Keratinocyte (primary cell): Measurements from ENCODE around the gene WNT9A. TPM values are rescaled to one million over a fixed set of nuclear protein-coding genes. Genes with fewer than 3 reads are reported as not detected.

Experiments
- DNase-seq: peaks from one replicate; pipeline ENCODE4 v3.0.0-alpha.2; 2011; ENCODE audit warnings: low read depth, missing footprints, low spot score
- FAIRE-seq: peaks from 2 replicates; lab custom pipeline; 2011; peaks lifted over from hg19 to GRCh38; lab: Jason Lieb, UNC
- H2AFZ ChIP-seq: 2 replicates; pipeline ENCODE4 v1.6.0; 2012; ENCODE audit warnings: low read length, control low read depth, inconsistent platforms; ENCODE audit not compliant: control insufficient read depth
- H3K27ac ChIP-seq: 2 replicates; pipeline ENCODE4 v1.5.1; 2011; ENCODE audit warnings: low read length; ENCODE audit not compliant: control insufficient read depth, insufficient read depth
- H3K27me3 ChIP-seq: 3 replicates; pipeline ENCODE4 v1.6.0; 2011; ENCODE audit warnings: low read length; ENCODE audit not compliant: control insufficient read depth, insufficient read depth; ENCODE audit errors: extremely low read depth
- H3K36me3 ChIP-seq, 2 experiments: 2 replicates in 1 of 2; 3 replicates in 1 of 2; pipeline ENCODE4 v1.5.1; 2011; ENCODE audit warnings: low read length in 2 of 2, mild to moderate bottlenecking in 1 of 2; ENCODE audit not compliant: control insufficient read depth in 2 of 2, insufficient read depth in 2 of 2; ENCODE audit errors: extremely low read depth in 1 of 2
- H3K4me1 ChIP-seq: 3 replicates; pipeline ENCODE4 v1.5.1; 2011; ENCODE audit warnings: low read length; ENCODE audit not compliant: control insufficient read depth, insufficient read depth; ENCODE audit errors: extremely low read depth
- H3K4me2 ChIP-seq: 3 replicates; pipeline ENCODE4 v1.6.0; 2011; ENCODE audit warnings: low read depth, low read length; ENCODE audit not compliant: control insufficient read depth, insufficient read depth; ENCODE audit errors: extremely low read depth
- H3K4me3 ChIP-seq, 3 experiments: fragments of 200-600 bp in 1 of 3; sonication (generic) in 1 of 3; 2 replicates in 2 of 3; 3 replicates in 1 of 3; pipeline ENCODE4 v1.5.1; 2011 to 2016; ENCODE audit warnings: low read length in 3 of 3, mild to moderate bottlenecking in 3 of 3, control low read depth in 2 of 3, inconsistent platforms in 1 of 3, low read depth in 1 of 3, mixed read lengths in 1 of 3, mixed run types in 1 of 3, moderate library complexity in 1 of 3; ENCODE audit not compliant: control insufficient read depth in 2 of 3, insufficient read depth in 2 of 3; ENCODE audit errors: extremely low read depth in 1 of 3
- H3K79me2 ChIP-seq: 2 replicates; pipeline ENCODE4 v1.6.0; 2012; ENCODE audit warnings: low read length; ENCODE audit not compliant: control insufficient read depth, insufficient read depth
- H3K9ac ChIP-seq: 3 replicates; pipeline ENCODE4 v1.6.0; 2011; ENCODE audit warnings: low read length; ENCODE audit not compliant: control insufficient read depth, insufficient read depth; ENCODE audit errors: extremely low read depth
- H3K9me1 ChIP-seq: 3 replicates; pipeline ENCODE4 v1.6.0; 2011; ENCODE audit warnings: low read length; ENCODE audit not compliant: control insufficient read depth, insufficient read depth; ENCODE audit errors: extremely low read depth
- H3K9me3 ChIP-seq: 2 replicates; pipeline ENCODE4 v1.5.1; 2012; ENCODE audit warnings: low read depth, low read length; ENCODE audit not compliant: control insufficient read depth
- H4K20me1 ChIP-seq: 3 replicates; pipeline ENCODE4 v1.6.0; 2011; ENCODE audit warnings: low read length; ENCODE audit not compliant: control insufficient read depth, insufficient read depth; ENCODE audit errors: extremely low read depth
- CTCF ChIP-seq, 3 experiments: IDR thresholded peaks in 1 of 3; conservative IDR thresholded peaks in 1 of 3; optimal IDR thresholded peaks in 1 of 3; 2 replicates in 2 of 3; 3 replicates in 1 of 3; pipeline versions ENCODE3 to v1.5.1; 2011; ENCODE audit warnings: low read length in 3 of 3, mild to moderate bottlenecking in 3 of 3, moderate library complexity in 2 of 3, control low read depth in 1 of 3, inconsistent platforms in 1 of 3; ENCODE audit not compliant: insufficient read depth in 2 of 3; ENCODE audit errors: extremely low read depth in 1 of 3
- EZH2 ChIP-seq: IDR thresholded peaks from one replicate; pipeline ENCODE4 v1.6.1; 2012; ENCODE audit warnings: inconsistent platforms, mild to moderate bottlenecking, low read length, moderate library complexity
- dilution Hi-C: fragments of 300-500 bp; cut with MboI; formaldehyde crosslinking; loops from one replicate; pipeline ENCODE4 v1.7.0; 2020; ENCODE audit warnings: low sequenced_read_pairs; ENCODE audit not compliant: extremely low pct_ligation_motif_present
- polyA plus RNA-seq, 5 experiments: library from polyadenylated mRNA; depleted of rRNA in 3 of 5; stranded (reverse) in 3 of 5; stranded (forward) in 1 of 5; unstranded in 1 of 5; fragments of >200 nt; gene quantifications; 1 replicate in 1 of 5; 2 replicates in 3 of 5; 3 replicates in 1 of 5; pipeline versions ENCODE4 v1.2.1 to v1.2.3, GENCODE V29; 2011 to 2012; ENCODE audit warnings: missing spikeins in 2 of 5, low read depth in 1 of 5, low replicate concordance in 1 of 5

The WNT9A gene
- polyA plus RNA-seq, 1 donor (not counting 4 experiments of a cell fraction or from before 2014, with no cell fraction given): 1.7 TPM

GRCh38 chr1:227884370-227885134 lies 63.2 kb downstream of the WNT9A start:
- no peak for TF ChIP-seq CTCF (optimal IDR thresholded peaks at IDR 0.05 in 1 of 3, IDR thresholded peaks at IDR 0.05 in 1 of 3, conservative IDR thresholded peaks at IDR 0.05 in 1 of 3; ENCODE audit: extremely low read depth in 1 of 3, insufficient read depth in 2 of 3, low read length in 3 of 3)
- no peak for TF ChIP-seq EZH2
- dilution Hi-C loops: no loop called here
- no peak overlapping the region for H2AFZ ChIP-seq

DNA sequence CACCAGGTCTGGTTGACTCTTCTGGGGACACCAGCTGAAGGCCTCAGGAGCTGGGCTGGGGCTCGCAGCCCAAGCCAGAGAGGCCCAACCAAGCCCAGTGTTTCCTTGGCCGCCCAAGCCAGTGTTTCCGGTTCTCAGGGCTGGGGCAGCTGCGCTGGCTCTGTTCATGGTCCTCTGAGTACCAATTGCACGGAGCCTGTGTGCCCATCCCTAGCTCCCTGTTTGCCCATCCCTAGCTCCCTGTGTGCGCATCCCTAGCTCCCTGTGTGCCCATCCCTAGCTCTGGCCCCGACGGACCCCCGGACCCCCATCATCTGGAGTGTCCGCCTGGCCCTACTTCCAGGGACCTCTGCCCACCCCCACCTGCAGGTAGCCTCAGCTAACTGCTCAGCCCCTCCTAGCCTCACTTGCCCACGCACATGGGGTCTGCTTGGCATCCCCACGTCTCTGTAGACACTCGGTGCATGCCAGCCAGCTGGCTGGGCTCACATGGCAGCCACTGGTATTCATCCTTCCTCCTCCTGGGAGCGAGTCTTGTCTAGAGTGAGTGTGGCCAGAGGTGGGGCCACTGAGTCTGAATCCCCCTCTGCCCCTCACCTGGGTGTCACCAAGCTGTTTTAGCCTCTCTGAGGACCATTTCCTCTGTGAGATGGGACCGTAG lies 64.0 kb downstream of the WNT9A start:
- Histone ChIP-seq H3K9me3 (no peaks in the 10 kb centered on the region), H4K20me1 (no peaks in the 10 kb centered on the region), H3K79me2 (no peaks in the 10 kb centered on the region), H3K4me2 (no peak overlapping the region), H3K27ac (no peak overlapping the region), H3K9ac (no peak overlapping the region), H2AFZ (no peak overlapping the region), H3K4me1 (peaks cover 19% of the 10 kb centered on the region), H3K4me3 (no peak overlapping the region), H3K27me3 (no peaks in the 10 kb centered on the region), H3K36me3 (no peaks in the 10 kb centered on the region), H3K9me1 (no peaks in the 10 kb centered on the region)
- DNase-seq (no peak), FAIRE-seq (no peak)
- TF ChIP-seq CTCF (optimal IDR thresholded peaks at IDR 0.05 in 1 of 3, IDR thresholded peaks at IDR 0.05 in 1 of 3, conservative IDR thresholded peaks at IDR 0.05 in 1 of 3; ENCODE audit: extremely low read depth in 1 of 3, insufficient read depth in 2 of 3, low read length in 3 of 3) (no peak), EZH2 (no peak)
- dilution Hi-C loops: no loop called here

More at GRCh38 chr1:227884370-227885134, 63.2 kb downstream of the WNT9A start:
- no peaks in the 10 kb centered on the region for H3K79me2 ChIP-seq
- no peak overlapping the region for H3K27ac ChIP-seq
- no peaks in the 10 kb centered on the region for H3K36me3 ChIP-seq
- no peak overlapping the region for H3K4me2 ChIP-seq
- H3K27me3 ChIP-seq: no peaks in the 10 kb centered on the region
- H4K20me1 ChIP-seq: no peaks in the 10 kb centered on the region
- no peak for DNase-seq
- no peaks in the 10 kb centered on the region for H3K9me3 ChIP-seq
- H3K9me1 ChIP-seq: no peaks in the 10 kb centered on the region
- no peak overlapping the region for H3K4me3 ChIP-seq
- no peak for FAIRE-seq
- peaks cover 19% of the 10 kb centered on the region for H3K4me1 ChIP-seq
- H3K9ac ChIP-seq: no peak overlapping the region
